H1 (cell line): ENCODE results near the gene ANK3. TPM values are rescaled to one million over a fixed set of nuclear protein-coding genes. Genes with fewer than 3 reads are reported as not detected.
A peak's percentile ranks its signal among the peaks of the same experiment; 100 is the strongest.

Experiments
- CTCF ChIA-PET: fragments of 300-600 bp; sonication (Branson Sonifier 250); formaldehyde crosslinking; loops from one replicate; lab custom pipeline; 2021; ENCODE audit not compliant: partially characterized antibody; lab: Charles Lee
- POLR2A ChIA-PET: fragments of 300-600 bp; sonication (Branson Sonifier 250); formaldehyde crosslinking; loops from one replicate; lab custom pipeline; 2021; ENCODE audit warnings: inconsistent platforms; ENCODE audit not compliant: partially characterized antibody; lab: Charles Lee
- DNase-seq, 2 experiments: peaks; one replicate each; pipeline versions ENCODE4 v3.0.0 to v3.0.0-alpha.2; 2010 to 2022; ENCODE audit warnings: low spot score in 2 of 2, low read depth in 1 of 2, mixed read lengths in 1 of 2
- FAIRE-seq: peaks from 2 replicates; lab custom pipeline; 2011; peaks lifted over from hg19 to GRCh38; lab: Jason Lieb, UNC
- H2AFZ ChIP-seq: 2 replicates; pipeline ENCODE4 v1.8.1; 2012; ENCODE audit warnings: low read length, inconsistent platforms
- H2AK5ac ChIP-seq: 2 replicates; pipeline ENCODE4 v1.6.1; 2013; ENCODE audit warnings: low read depth, low read length
- H2BK120ac ChIP-seq: replicated peaks from 2 replicates; pipeline ENCODE3; 2013; ENCODE audit warnings: low read depth, low read length, inconsistent platforms
- H2BK12ac ChIP-seq: 2 replicates; pipeline ENCODE4 v1.6.1; 2013; ENCODE audit warnings: low read depth, low read length
- H2BK15ac ChIP-seq: 2 replicates; pipeline ENCODE4 v1.6.1; 2013; ENCODE audit warnings: low read length
- H2BK20ac ChIP-seq: 2 replicates; pipeline ENCODE4 v1.6.1; 2013; ENCODE audit warnings: low read length
- H2BK5ac ChIP-seq: 2 replicates; pipeline ENCODE4 v1.6.1; 2013; ENCODE audit warnings: low read depth, low read length
- H3K14ac ChIP-seq: 2 replicates; pipeline ENCODE4 v1.6.1; 2013; ENCODE audit warnings: inconsistent platforms; ENCODE audit not compliant: insufficient read length
- H3K18ac ChIP-seq: 2 replicates; pipeline ENCODE4 v1.6.1; 2013; ENCODE audit warnings: low read length; ENCODE audit errors: extremely low read depth
- H3K23ac ChIP-seq: 2 replicates; pipeline ENCODE4 v1.6.1; 2013; ENCODE audit warnings: inconsistent platforms; ENCODE audit not compliant: insufficient read length
- H3K23me2 ChIP-seq: 2 replicates; pipeline ENCODE4 v1.6.1; 2013; ENCODE audit warnings: low read depth, low read length
- H3K27ac ChIP-seq: 2 replicates; pipeline ENCODE4 v1.6.1; 2011; ENCODE audit warnings: low read depth, low read length, inconsistent platforms
- H3K27me3 ChIP-seq, 4 experiments: replicated peaks in 1 of 4; 1 replicate in 1 of 4; 2 replicates in 3 of 4; pipeline versions ENCODE4 v1.6.1 to v1.8.1; 2011 to 2013; ENCODE audit warnings: low read length in 3 of 4, mild to moderate bottlenecking in 3 of 4, inconsistent platforms in 2 of 4, mixed read lengths in 2 of 4, moderate library complexity in 1 of 4; ENCODE audit not compliant: control insufficient read depth in 3 of 4, insufficient read depth in 3 of 4; ENCODE audit errors: extremely low read depth in 1 of 4
- H3K36me3 ChIP-seq, 4 experiments: 2 replicates each; pipeline versions ENCODE4 v1.6.1 to v1.8.1; 2011 to 2013; ENCODE audit warnings: mild to moderate bottlenecking in 4 of 4, low read length in 3 of 4, moderate library complexity in 2 of 4, control low read depth in 1 of 4, inconsistent platforms in 1 of 4; ENCODE audit not compliant: insufficient read depth in 4 of 4, control insufficient read depth in 2 of 4
- H3K4ac ChIP-seq: replicated peaks from 2 replicates; pipeline ENCODE3; 2013; ENCODE audit warnings: low read length, low read depth, mixed read lengths, inconsistent platforms; ENCODE audit not compliant: insufficient read length
- H3K4me1 ChIP-seq, 4 experiments: replicated peaks in 1 of 4; 1 replicate in 1 of 4; 2 replicates in 3 of 4; pipeline versions ENCODE4 v1.6.1 to v1.8.1; 2011 to 2013; ENCODE audit warnings: low read length in 3 of 4, inconsistent platforms in 2 of 4, mixed read lengths in 1 of 4; ENCODE audit not compliant: insufficient read depth in 4 of 4, control insufficient read depth in 3 of 4
- H3K4me2 ChIP-seq, 2 experiments: 2 replicates each; pipeline versions ENCODE4 v1.6.1 to v1.8.1; 2011 to 2013; ENCODE audit warnings: low read depth in 2 of 2, low read length in 2 of 2, control low read depth in 1 of 2, inconsistent platforms in 1 of 2, mild to moderate bottlenecking in 1 of 2; ENCODE audit not compliant: insufficient read depth in 1 of 2
- H3K4me3 ChIP-seq, 4 experiments: fragments of 200-600, 300-600 bp in 1 of 4; sonication (generic), shearing (Covaris generic), sonication (Bioruptor Twin) in 1 of 4; 2 replicates each; pipeline versions ENCODE4 v1.5.1 to v1.8.1; 2011 to 2016; ENCODE audit warnings: low read length in 4 of 4, low read depth in 3 of 4, control low read depth in 2 of 4, inconsistent platforms in 2 of 4, mild to moderate bottlenecking in 2 of 4, mixed read lengths in 1 of 4, moderate library complexity in 1 of 4; ENCODE audit not compliant: insufficient read depth in 2 of 4; ENCODE audit errors: extremely low read depth in 1 of 4
- H3K56ac ChIP-seq: replicated peaks from 2 replicates; pipeline ENCODE3; 2013; ENCODE audit warnings: low read depth, mild to moderate bottlenecking, mixed read lengths, low read length, inconsistent platforms; ENCODE audit not compliant: insufficient read length
- H3K79me1 ChIP-seq: 2 replicates; pipeline ENCODE4 v1.6.1; 2013; ENCODE audit warnings: low read depth, low read length, control low read depth
- H3K79me2 ChIP-seq, 2 experiments: 2 replicates each; pipeline versions ENCODE4 v1.6.1 to v1.8.1; 2012 to 2013; ENCODE audit warnings: low read length in 2 of 2, mild to moderate bottlenecking in 2 of 2, inconsistent platforms in 1 of 2; ENCODE audit not compliant: insufficient read depth in 2 of 2, control insufficient read depth in 1 of 2
- H3K9ac ChIP-seq, 4 experiments: replicated peaks in 1 of 4; 1 replicate in 1 of 4; 2 replicates in 3 of 4; pipeline versions ENCODE4 v1.6.1 to v1.8.1; 2011 to 2013; ENCODE audit warnings: low read depth in 3 of 4, low read length in 3 of 4, control low read depth in 2 of 4, mild to moderate bottlenecking in 2 of 4, moderate library complexity in 2 of 4, inconsistent platforms in 1 of 4; ENCODE audit errors: extremely low read depth in 1 of 4
- H3K9me3 ChIP-seq, 2 experiments: 2 replicates each; pipeline versions ENCODE4 v1.6.1 to v1.8.1; 2012 to 2013; ENCODE audit warnings: mild to moderate bottlenecking in 2 of 2, moderate library complexity in 2 of 2, control low read depth in 1 of 2, inconsistent platforms in 1 of 2, low read depth in 1 of 2, low read length in 1 of 2, mixed read lengths in 1 of 2; ENCODE audit not compliant: insufficient read depth in 2 of 2
- H4K20me1 ChIP-seq, 2 experiments: replicated peaks in 1 of 2; 2 replicates each; pipeline versions ENCODE3 to v1.8.1; 2011 to 2013; ENCODE audit warnings: inconsistent platforms in 2 of 2, low read length in 2 of 2, mild to moderate bottlenecking in 1 of 2; ENCODE audit not compliant: insufficient read depth in 2 of 2, control insufficient read depth in 1 of 2
- H4K5ac ChIP-seq: 2 replicates; pipeline ENCODE4 v1.6.1; 2013; ENCODE audit warnings: low read length, low read depth, mixed read lengths, inconsistent platforms; ENCODE audit not compliant: insufficient read length
- H4K8ac ChIP-seq: 2 replicates; pipeline ENCODE4 v1.8.0; 2013; ENCODE audit warnings: mild to moderate bottlenecking, moderate library complexity, low read length, inconsistent platforms; ENCODE audit not compliant: insufficient read depth; ENCODE audit errors: extremely low read depth
- H4K91ac ChIP-seq: replicated peaks from 2 replicates; pipeline ENCODE3; 2013; ENCODE audit warnings: low read length, mixed read lengths, inconsistent platforms; ENCODE audit not compliant: insufficient read length
- ASH2L ChIP-seq: fragments of 200-600, 300-600 bp; sonication (generic); IDR thresholded peaks from one replicate; pipeline ENCODE4 v1.7.1; 2017; ENCODE audit warnings: low read length
- ATF2 ChIP-seq: IDR thresholded peaks from 2 replicates; pipeline ENCODE4 v1.6.1; 2012; ENCODE audit warnings: low read length, inconsistent platforms
- EGR1 ChIP-seq: IDR thresholded peaks from 2 replicates; pipeline ENCODE4 v1.6.1; 2011; ENCODE audit warnings: low read depth, low read length, borderline replicate concordance
- GABPA ChIP-seq: IDR thresholded peaks from 2 replicates; pipeline ENCODE4 v1.6.1; 2011; ENCODE audit warnings: mild to moderate bottlenecking, low read length, moderate library complexity, borderline replicate concordance; ENCODE audit not compliant: insufficient read depth
- GTF2F1 ChIP-seq: IDR thresholded peaks from 2 replicates; pipeline ENCODE4 v1.6.1; 2012; ENCODE audit warnings: low read depth, low read length, improper control_type of control experiment, borderline replicate concordance
- JUND ChIP-seq: IDR thresholded peaks from 2 replicates; pipeline ENCODE4 v1.6.1; 2011; ENCODE audit warnings: mild to moderate bottlenecking, improper control_type of control experiment, low read length
- MAFK ChIP-seq: IDR thresholded peaks from 2 replicates; pipeline ENCODE4 v1.6.1; 2012; ENCODE audit warnings: low read depth, mild to moderate bottlenecking, improper control_type of control experiment, low read length
- POLR2A ChIP-seq, 2 experiments: IDR thresholded peaks; 1 replicate in 1 of 2; 2 replicates in 1 of 2; pipeline ENCODE4 v1.6.1; 2011; ENCODE audit warnings: low read depth in 2 of 2, low read length in 2 of 2, mild to moderate bottlenecking in 2 of 2; ENCODE audit errors: control extremely low read depth in 1 of 2
- RNF2 ChIP-seq: fragments of 200-900, 300-1000 bp; sonication (generic); IDR thresholded peaks from 2 replicates; pipeline ENCODE4 v1.7.1; 2016; ENCODE audit warnings: borderline replicate concordance, low read depth, mild to moderate bottlenecking, antibody characterized with exemption, low read length; ENCODE audit not compliant: poor library complexity, severe bottlenecking; ENCODE audit errors: missing control alignments
- SIN3A ChIP-seq, 2 experiments: IDR thresholded peaks in 1 of 2; conservative IDR thresholded peaks in 1 of 2; 2 replicates each; pipeline ENCODE4 v1.6.1; 2011 to 2012; ENCODE audit warnings: low read length in 2 of 2, improper control_type of control experiment in 1 of 2, low read depth in 1 of 2, mild to moderate bottlenecking in 1 of 2
- SP1 ChIP-seq: IDR thresholded peaks from 2 replicates; pipeline ENCODE4 v1.6.1; 2011; ENCODE audit warnings: low read depth, low read length
- SRF ChIP-seq: IDR thresholded peaks from 2 replicates; pipeline ENCODE4 v1.6.1; 2011; ENCODE audit warnings: mild to moderate bottlenecking, low read depth, low read length, moderate library complexity
- WGBS, 2 experiments: shearing (Covaris generic) in 1 of 2; methylation state at CpG; one replicate each; pipeline versions ENCODE4 v1.1.6 to v1.1.7; 2013 to 2015; ENCODE audit warnings: low lambda C conversion rate in 2 of 2, mixed read lengths in 2 of 2, inconsistent platforms in 1 of 2, low coverage in 1 of 2, missing lambda C conversion rate in 1 of 2; ENCODE audit not compliant: insufficient replicate concordance in 2 of 2, insufficient coverage in 1 of 2, insufficient read length in 1 of 2; ENCODE audit errors: extremely low coverage in 1 of 2, missing lambda C conversion rate in 1 of 2; 5-methylcytosine and 5-hydroxymethylcytosine counted together
- polyA plus RNA-seq, 7 experiments: library from polyadenylated mRNA; depleted of rRNA in 3 of 7; stranded (reverse) in 5 of 7; unstranded in 2 of 7; fragments of >200 nt in 5 of 7; fragments of 200-250 nt in 2 of 7; gene quantifications; 1 replicate in 5 of 7; 2 replicates in 1 of 7; 4 replicates in 1 of 7; pipeline versions ENCODE4 v1.2.1 to v1.2.3, GENCODE V29; 2011 to 2013; ENCODE audit warnings: missing spikeins in 2 of 7, mixed read lengths in 2 of 7
- total RNA-seq: library from RNA; stranded (reverse); fragmentation: NEBNext Ultra II Directional; extraction: Animal tissue kit (Norgen Biotek cat#: 25700); gene quantifications from 2 replicates; pipeline ENCODE4 v1.2.1, GENCODE V29; 2021

ANK3 gene
- total and polyA plus RNA-seq, 2 of the 8 experiments (the other 6 are each of a cell fraction or from before 2014, with no cell fraction given) = 18.1 to 67.9 TPM

GRCh38 chr10:60101821-60102220, 287.9 kb downstream of the ANK3 start:
- Histone ChIP-seq H3K4ac (no peak overlapping the region), H3K36me3 (peaks cover 0 to 7% (median 0%) of the 10 kb centered on the region in 4 experiments; a peak in 1 of 8 replicates), H2BK20ac (no peak overlapping the region), H3K4me3 (no peak overlapping the region), H4K91ac (no peak overlapping the region), H2BK15ac (no peak overlapping the region), H2AK5ac (no peak overlapping the region), H3K9ac (no peak overlapping the region), H3K23me2 (no peaks in the 10 kb centered on the region), H2BK120ac (no peak overlapping the region), H3K4me2 (no peak overlapping the region), H2AFZ (no peak overlapping the region), H3K56ac (no peak overlapping the region), H3K27me3 (no peaks in the 10 kb centered on the region), H2BK5ac (no peak overlapping the region), H2BK12ac (no peak overlapping the region), H4K5ac (no peak overlapping the region), H3K14ac (no peak overlapping the region), H3K79me1 (no peaks in the 10 kb centered on the region), H3K27ac (no peak overlapping the region)
- no peak for DNase-seq
- CTCF ChIA-PET = interaction anchor here (0.6 to 10.3 kb wide), 14 partner anchors 8 to 498 kb away, joined by 3 to 140 read pairs (median 3); no protein-coding TSS in a partner anchor
- no peak for TF ChIP-seq ATF2
- TF ChIP-seq SRF = no peak
- no peak for TF ChIP-seq SIN3A (conservative IDR thresholded peaks at IDR 0.05 in 1 of 2, IDR thresholded peaks at IDR 0.05 in 1 of 2; ENCODE audit: low read depth in 1 of 2, low read length in 2 of 2)
- TF ChIP-seq SP1 = no peak
- TF ChIP-seq MAFK = no peak
- no peak for TF ChIP-seq ASH2L
- TF ChIP-seq JUND = no peak
- no peak for TF ChIP-seq EGR1
- TF ChIP-seq GTF2F1 = no peak
- no peak for TF ChIP-seq RNF2
- TF ChIP-seq GABPA = no peak
- no peak for TF ChIP-seq POLR2A (IDR thresholded peaks at IDR 0.05; ENCODE audit: control extremely low read depth in 1 of 2, low read depth in 2 of 2, low read length in 2 of 2)
- TF ChIP-seq, all 59 proteins: peak for 0
- 78% methylated on average over 4 of the region's 4 CpGs; no CpG with 5 or more reads in 1 of the 2 experiments for WGBS, 2 experiments
- no peak overlapping the region for H3K23ac ChIP-seq
- no peak overlapping the region for H4K8ac ChIP-seq
- POLR2A ChIA-PET = no interaction called here
- FAIRE-seq = peak; percentile 52
- no peaks in the 10 kb centered on the region for H3K9me3 ChIP-seq
- peaks cover 0 to 5% (median 1%) of the 10 kb centered on the region in 4 experiments; a peak in 1 of 7 replicates for H3K4me1 ChIP-seq
- H3K18ac ChIP-seq = no peak overlapping the region
- H3K79me2 ChIP-seq = no peaks in the 10 kb centered on the region
- H4K20me1 ChIP-seq = no peaks in the 10 kb centered on the region
